GM12891 (cell line): ENCODE results near the gene ORM1.
"Not testable (repeated sequence)": the region's sequence is repeated elsewhere in the genome, so short reads cannot be mapped to it uniquely, and the experiment has no call there.

Experiments used
- DNase-seq: peaks from one replicate; pipeline ENCODE4 v3.0.0; 2011; ENCODE audit warnings: low spot score; ENCODE audit not compliant: insufficient read length
- FAIRE-seq: peaks from 2 replicates; lab custom pipeline; 2011; peaks lifted over from hg19 to GRCh38; lab: Jason Lieb, UNC
- PAX5 ChIP-seq: IDR thresholded peaks from 2 replicates; pipeline ENCODE4 v1.6.1; 2011; ENCODE audit warnings: low read length, moderate library complexity, mild to moderate bottlenecking; ENCODE audit not compliant: insufficient read depth, severe bottlenecking
- POLR2A ChIP-seq: IDR thresholded peaks from 2 replicates; pipeline ENCODE4 v1.6.1; 2011; ENCODE audit warnings: low read depth, low read length, control low read depth
- POLR2AphosphoS5 ChIP-seq: IDR thresholded peaks from 2 replicates; pipeline ENCODE4 v1.6.1; 2011; ENCODE audit warnings: low read depth, low read length, control low read depth
- POU2F2 ChIP-seq: IDR thresholded peaks from 2 replicates; pipeline ENCODE4 v1.6.1; 2011; ENCODE audit warnings: low read depth, mild to moderate bottlenecking, control low read depth, low read length, moderate library complexity
- SPI1 ChIP-seq: IDR thresholded peaks from 2 replicates; pipeline ENCODE4 v1.6.1; 2011; ENCODE audit warnings: low read depth, low read length, control low read depth
- TAF1 ChIP-seq: IDR thresholded peaks from 2 replicates; pipeline ENCODE4 v1.6.1; 2011; ENCODE audit warnings: low read depth, low read length, control low read depth

The ORM1 gene

GRCh38 chr9:114321759-114322158 is 1.1 kb upstream of the ORM1 start:
- TF ChIP-seq PAX5: no peak
- TF ChIP-seq POU2F2: no peak
- FAIRE-seq (no peak), DNase-seq (no peak)

GRCh38 chr9:114322160-114322818 is 609 bp upstream of the ORM1 start:
- FAIRE-seq, DNase-seq: not testable (repeated sequence)

GRCh38 chr9:114323849-114324248 is 951 bp downstream of the ORM1 start:
- not testable (repeated sequence) for FAIRE-seq, DNase-seq

GRCh38 chr9:114324492-114324891 is 1.6 kb downstream of the ORM1 start:
- no peak for FAIRE-seq
- DNase-seq: no peak
- TF ChIP-seq POLR2A (no peak), POLR2AphosphoS5 (no peak), POU2F2 (no peak), PAX5 (no peak), SPI1 (no peak), TAF1 (no peak)

GRCh38 chr9:114324965-114325364 is 2.1 kb downstream of the ORM1 start:
- not testable (repeated sequence) for DNase-seq, FAIRE-seq

GRCh38 chr9:114325684-114326254 is 2.9 kb downstream of the ORM1 start:
- DNase-seq, FAIRE-seq: not testable (repeated sequence)

- DNase-seq (no peak), FAIRE-seq (no peak)
- TF ChIP-seq SPI1 (no peak), POLR2AphosphoS5 (no peak), PAX5 (no peak), POLR2A (no peak), POU2F2 (no peak), TAF1 (no peak)
Observed at GRCh38 chr9:114327749-114328148, 4.9 kb downstream of the ORM1 start.

- not testable (repeated sequence) for DNase-seq, FAIRE-seq
Observed at GRCh38 chr9:114328357-114328820, 5.5 kb downstream of the ORM1 start.

GRCh38 chr9:114328937-114329624 is 6.2 kb downstream of the ORM1 start:
- not testable (repeated sequence) for FAIRE-seq, DNase-seq

- not testable (repeated sequence) for DNase-seq, FAIRE-seq
Observed at GRCh38 chr9:114329625-114330022, 6.7 kb downstream of the ORM1 start, which contains the start of gene ORM2. ORM2 (plus strand) TSS chr9:114329869; CDS start chr9:114329905, 36 bp downstream.

GRCh38 chr9:114330636-114331035 is 7.7 kb downstream of the ORM1 start:
- no peak for DNase-seq

GRCh38 chr9:114331229-114332195 is 8.6 kb downstream of the ORM1 start:
- not testable (repeated sequence) for DNase-seq, FAIRE-seq

More at GRCh38 chr9:114330636-114331035, 7.7 kb downstream of the ORM1 start:
- TF ChIP-seq TAF1 (no peak), SPI1 (no peak), POU2F2 (no peak), PAX5 (no peak), POLR2A (no peak), POLR2AphosphoS5 (no peak)
- FAIRE-seq: no peak
